Parathyroid adenoma (tissue), 2 donors: ENCODE data around the gene KXD1.
A peak's percentile ranks its signal among the peaks of the same experiment; 100 is the strongest.

Experiments used
- H2AFZ ChIP-seq: fragments of 300-600 bp; sonication (generic); one replicate; pipeline ENCODE4 v1.7.0; 2017; ENCODE audit warnings: antibody characterized with exemption, mild to moderate bottlenecking
- H3K27ac ChIP-seq: fragments of 300-600 bp; sonication (generic); one replicate; pipeline ENCODE4 v1.7.0; 2017
- H3K27me3 ChIP-seq: fragments of 300-600 bp; sonication (generic); one replicate; pipeline ENCODE4 v1.7.0; 2017; ENCODE audit warnings: low read length; ENCODE audit not compliant: control insufficient read depth, insufficient read depth
- H3K36me3 ChIP-seq: fragments of 300-600 bp; sonication (generic); one replicate; pipeline ENCODE4 v1.7.0; 2017; ENCODE audit warnings: low read length; ENCODE audit not compliant: control insufficient read depth, insufficient read depth
- H3K4me1 ChIP-seq: fragments of 300-600 bp; sonication (generic); one replicate; pipeline ENCODE4 v1.7.0; 2017; ENCODE audit warnings: control low read depth
- H3K4me2 ChIP-seq: fragments of 300-600 bp; sonication (generic); one replicate; pipeline ENCODE4 v1.7.0; 2017; ENCODE audit warnings: low read length
- H3K4me3 ChIP-seq: fragments of 300-600 bp; sonication (generic); one replicate; pipeline ENCODE4 v1.7.0; 2017; ENCODE audit warnings: low read depth, low read length
- H3K79me2 ChIP-seq: fragments of 300-600 bp; sonication (generic); one replicate; pipeline ENCODE4 v1.7.0; 2017; ENCODE audit warnings: control low read depth
- H3K9ac ChIP-seq: fragments of 300-600 bp; sonication (generic); one replicate; pipeline ENCODE4 v1.7.0; 2017; ENCODE audit warnings: mild to moderate bottlenecking
- H3K9me3 ChIP-seq: fragments of 300-600 bp; sonication (generic); one replicate; pipeline ENCODE4 v1.7.0; 2017; ENCODE audit warnings: low read length; ENCODE audit not compliant: control insufficient read depth
- TF ChIP-seq, protein P1 (sequence below): fragments of 300-600 bp; sonication (generic); IDR thresholded peaks from one replicate; pipeline ENCODE4 v1.7.0; 2017; ENCODE audit warnings: antibody characterized with exemption, mild to moderate bottlenecking
- donor health status: primary hyperparathyroidism.

KXD1 gene

GRCh38 chr19:18551631-18552030 is 6.0 kb upstream of the KXD1 start:
- H3K9me3 ChIP-seq, result no peaks in the 10 kb centered on the region

GRCh38 chr19:18558202-18558555 is 509 bp downstream of the KXD1 start:
- H3K9me3 ChIP-seq, result no peaks in the 10 kb centered on the region
- no peaks in the 10 kb centered on the region for H3K4me1 ChIP-seq
- peak overlapping the region; percentile 88 for H3K27ac ChIP-seq
- TF ChIP-seq, protein P1, sequence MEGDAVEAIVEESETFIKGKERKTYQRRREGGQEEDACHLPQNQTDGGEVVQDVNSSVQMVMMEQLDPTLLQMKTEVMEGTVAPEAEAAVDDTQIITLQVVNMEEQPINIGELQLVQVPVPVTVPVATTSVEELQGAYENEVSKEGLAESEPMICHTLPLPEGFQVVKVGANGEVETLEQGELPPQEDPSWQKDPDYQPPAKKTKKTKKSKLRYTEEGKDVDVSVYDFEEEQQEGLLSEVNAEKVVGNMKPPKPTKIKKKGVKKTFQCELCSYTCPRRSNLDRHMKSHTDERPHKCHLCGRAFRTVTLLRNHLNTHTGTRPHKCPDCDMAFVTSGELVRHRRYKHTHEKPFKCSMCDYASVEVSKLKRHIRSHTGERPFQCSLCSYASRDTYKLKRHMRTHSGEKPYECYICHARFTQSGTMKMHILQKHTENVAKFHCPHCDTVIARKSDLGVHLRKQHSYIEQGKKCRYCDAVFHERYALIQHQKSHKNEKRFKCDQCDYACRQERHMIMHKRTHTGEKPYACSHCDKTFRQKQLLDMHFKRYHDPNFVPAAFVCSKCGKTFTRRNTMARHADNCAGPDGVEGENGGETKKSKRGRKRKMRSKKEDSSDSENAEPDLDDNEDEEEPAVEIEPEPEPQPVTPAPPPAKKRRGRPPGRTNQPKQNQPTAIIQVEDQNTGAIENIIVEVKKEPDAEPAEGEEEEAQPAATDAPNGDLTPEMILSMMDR, result no peak
- no peaks in the 10 kb centered on the region for H3K36me3 ChIP-seq
- H2AFZ ChIP-seq, result peak overlapping the region; percentile 90
- H3K4me3 ChIP-seq, result peak overlapping the region; percentile 86
- peak overlapping the region; percentile 48 for H3K9ac ChIP-seq
- H3K79me2 ChIP-seq, result no peaks in the 10 kb centered on the region
- H3K27me3 ChIP-seq, result no peaks in the 10 kb centered on the region
- H3K4me2 ChIP-seq, result peak overlapping the region; percentile 96

More at GRCh38 chr19:18551631-18552030, 6.0 kb upstream of the KXD1 start:
- H2AFZ ChIP-seq, result no peak overlapping the region
- H3K4me2 ChIP-seq, result no peak overlapping the region
- no peak overlapping the region for H3K9ac ChIP-seq
- no peaks in the 10 kb centered on the region for H3K79me2 ChIP-seq
- TF ChIP-seq, protein P1, result no peak
- H3K27me3 ChIP-seq, result no peaks in the 10 kb centered on the region
- H3K27ac ChIP-seq, result no peak overlapping the region
- H3K4me1 ChIP-seq, result no peaks in the 10 kb centered on the region
- H3K36me3 ChIP-seq, result no peaks in the 10 kb centered on the region
- no peak overlapping the region for H3K4me3 ChIP-seq

DNA sequence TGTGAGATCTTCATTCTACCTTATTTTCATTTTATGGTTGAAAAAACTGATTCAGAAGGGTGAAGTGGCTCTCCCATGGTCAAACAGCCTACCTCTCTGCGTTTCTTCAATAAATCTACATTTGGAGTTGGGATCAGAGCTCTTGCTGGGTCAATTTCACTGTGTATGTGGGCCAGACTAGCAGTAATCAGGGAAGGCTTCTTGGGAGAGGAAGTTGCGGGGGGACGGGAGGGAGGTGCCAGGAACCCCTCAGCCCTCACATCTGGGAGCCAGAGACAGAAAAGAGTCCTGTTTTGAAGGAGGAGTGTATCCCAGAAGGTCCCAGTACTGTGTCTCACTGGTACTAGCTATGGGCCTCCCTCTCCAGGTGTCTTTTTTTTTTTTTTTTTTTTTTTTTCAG is 934 bp downstream of the KXD1 start:
- Histone ChIP-seq H3K27ac (peak overlapping the region; percentile 88), H3K36me3 (no peaks in the 10 kb centered on the region), H3K79me2 (no peaks in the 10 kb centered on the region), H3K4me2 (peak overlapping the region; percentile 96), H3K4me3 (peak overlapping the region; percentile 86), H3K9me3 (no peaks in the 10 kb centered on the region), H2AFZ (no peak overlapping the region), H3K9ac (no peak overlapping the region), H3K27me3 (no peaks in the 10 kb centered on the region), H3K4me1 (no peaks in the 10 kb centered on the region)
- TF ChIP-seq, protein P1, result no peak

GRCh38 chr19:18559685-18560084 is 2.0 kb downstream of the KXD1 start:
- Histone ChIP-seq H3K27me3 (no peaks in the 10 kb centered on the region), H2AFZ (no peak overlapping the region), H3K4me3 (no peak overlapping the region), H3K36me3 (no peaks in the 10 kb centered on the region), H3K9me3 (no peaks in the 10 kb centered on the region), H3K4me2 (no peak overlapping the region), H3K79me2 (no peaks in the 10 kb centered on the region), H3K4me1 (no peaks in the 10 kb centered on the region), H3K27ac (no peak overlapping the region), H3K9ac (no peak overlapping the region)
- TF ChIP-seq, protein P1, result no peak

DNA sequence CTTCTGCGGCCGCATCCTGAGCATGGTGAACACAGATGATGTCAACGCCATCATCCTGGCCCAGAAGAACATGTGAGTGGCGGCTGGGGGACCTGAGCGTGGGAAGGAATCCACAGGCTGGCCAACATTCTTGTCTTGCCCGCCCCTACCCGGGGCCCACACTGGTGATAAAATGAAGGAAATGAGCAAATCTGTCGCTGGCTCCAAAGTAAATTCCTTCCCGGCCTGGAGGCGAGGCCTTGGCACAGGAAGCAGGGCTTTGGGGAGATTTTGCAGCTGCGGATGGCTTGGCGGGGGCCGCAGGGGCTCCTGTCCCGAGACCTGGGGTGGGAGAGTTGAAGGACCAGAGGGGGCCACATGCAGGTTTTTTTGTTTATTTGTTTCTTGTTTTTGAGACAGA is 4.4 kb downstream of the KXD1 start:
- peak overlapping the region; percentile 38 for H3K27ac ChIP-seq
- H3K4me2 ChIP-seq, result no peak overlapping the region
- TF ChIP-seq, protein P1, result no peak
- H3K27me3 ChIP-seq, result no peaks in the 10 kb centered on the region
- H3K79me2 ChIP-seq, result no peaks in the 10 kb centered on the region
- H3K4me3 ChIP-seq, result no peak overlapping the region
- no peaks in the 10 kb centered on the region for H3K36me3 ChIP-seq
- H3K4me1 ChIP-seq, result no peaks in the 10 kb centered on the region
- H3K9ac ChIP-seq, result no peak overlapping the region
- H2AFZ ChIP-seq, result no peak overlapping the region
- no peaks in the 10 kb centered on the region for H3K9me3 ChIP-seq
